Fibroblast of lung (primary cell): ENCODE measurements around the gene ST6GALNAC5. TPM values are rescaled to one million over a fixed set of nuclear protein-coding genes. Genes with fewer than 3 reads are reported as not detected.

ENCODE experiments used
- DNase-seq, 2 donors: peaks; one replicate each; pipeline versions ENCODE4 v3.0.0 to v3.0.0-alpha.2; 2010; ENCODE audit warnings: low read depth in 2 of 2
- H2AFZ ChIP-seq: 2 replicates; pipeline ENCODE4 v1.5.1; 2012; ENCODE audit warnings: low read length, control low read depth, inconsistent platforms
- H3K27ac ChIP-seq: 2 replicates; pipeline ENCODE4 v1.5.1; 2011; ENCODE audit warnings: low read length, control low read depth; ENCODE audit not compliant: insufficient read depth
- H3K27me3 ChIP-seq: 2 replicates; pipeline ENCODE4 v1.5.1; 2011; ENCODE audit warnings: mild to moderate bottlenecking, low read length; ENCODE audit not compliant: control insufficient read depth, insufficient read depth
- H3K36me3 ChIP-seq: 2 replicates; pipeline ENCODE4 v1.5.1; 2011; ENCODE audit warnings: low read length; ENCODE audit not compliant: control insufficient read depth, insufficient read depth
- H3K4me1 ChIP-seq: 2 replicates; pipeline ENCODE4 v1.5.1; 2011; ENCODE audit warnings: low read length; ENCODE audit not compliant: control insufficient read depth, insufficient read depth; ENCODE audit errors: extremely low read depth
- H3K4me2 ChIP-seq: 2 replicates; pipeline ENCODE4 v1.5.1; 2011; ENCODE audit warnings: low read length, control low read depth; ENCODE audit not compliant: insufficient read depth; ENCODE audit errors: extremely low read depth
- H3K4me3 ChIP-seq, 4 experiments: fragments of 200-600 bp in 1 of 4; sonication (generic) in 1 of 4; replicated peaks in 1 of 4; 2 replicates each; pipeline ENCODE4 v1.5.1; 2011 to 2016; ENCODE audit warnings: low read length in 4 of 4, low read depth in 3 of 4, mild to moderate bottlenecking in 3 of 4, control low read depth in 2 of 4, inconsistent platforms in 1 of 4, mixed read lengths in 1 of 4; ENCODE audit not compliant: insufficient read depth in 1 of 4; ENCODE audit errors: control extremely low read depth in 1 of 4
- H3K79me2 ChIP-seq: 2 replicates; pipeline ENCODE4 v1.5.1; 2012; ENCODE audit warnings: mild to moderate bottlenecking, low read length, inconsistent platforms; ENCODE audit not compliant: control insufficient read depth, insufficient read depth
- H3K9ac ChIP-seq: 2 replicates; pipeline ENCODE4 v1.5.1; 2011; ENCODE audit warnings: mild to moderate bottlenecking, low read length, control low read depth; ENCODE audit not compliant: insufficient read depth
- H3K9me3 ChIP-seq: 2 replicates; pipeline ENCODE4 v1.5.1; 2012; ENCODE audit warnings: low read depth, low read length; ENCODE audit not compliant: control insufficient read depth, insufficient read depth
- H4K20me1 ChIP-seq: 2 replicates; pipeline ENCODE4 v1.5.1; 2011; ENCODE audit warnings: low read length; ENCODE audit not compliant: control insufficient read depth, insufficient read depth; ENCODE audit errors: extremely low read depth
- CTCF ChIP-seq, 2 donors: IDR thresholded peaks in 1 of 2; conservative IDR thresholded peaks in 1 of 2; 1 replicate in 1 of 2; 2 replicates in 1 of 2; pipeline ENCODE4 v1.5.1; 2011 to 2012; ENCODE audit warnings: low read length in 2 of 2, control low read depth in 1 of 2, inconsistent platforms in 1 of 2, low read depth in 1 of 2, mild to moderate bottlenecking in 1 of 2
- EZH2 ChIP-seq: IDR thresholded peaks from 2 replicates; pipeline ENCODE4 v1.5.1; 2012; ENCODE audit warnings: low read length, control low read depth, mild to moderate bottlenecking; ENCODE audit errors: missing control alignments
- polyA plus RNA-seq, 2 donors: library from polyadenylated mRNA; depleted of rRNA in 1 of 2; stranded (reverse) in 1 of 2; unstranded in 1 of 2; fragments of >200 nt; gene quantifications; 2 replicates each; pipeline ENCODE4 v1.2.1, GENCODE V29; 2011 to 2012; ENCODE audit warnings: missing spikeins in 1 of 2
- total RNA-seq: library from RNA; depleted of rRNA; stranded (reverse); fragments of >200 nt; gene quantifications from 2 replicates; pipeline ENCODE4 v1.2.1, GENCODE V29; 2014

The ST6GALNAC5 gene
- total and polyA plus RNA-seq, 2 donors (not counting 1 experiment from before 2014, with no cell fraction given): 0.37 to 0.83 TPM

DNA sequence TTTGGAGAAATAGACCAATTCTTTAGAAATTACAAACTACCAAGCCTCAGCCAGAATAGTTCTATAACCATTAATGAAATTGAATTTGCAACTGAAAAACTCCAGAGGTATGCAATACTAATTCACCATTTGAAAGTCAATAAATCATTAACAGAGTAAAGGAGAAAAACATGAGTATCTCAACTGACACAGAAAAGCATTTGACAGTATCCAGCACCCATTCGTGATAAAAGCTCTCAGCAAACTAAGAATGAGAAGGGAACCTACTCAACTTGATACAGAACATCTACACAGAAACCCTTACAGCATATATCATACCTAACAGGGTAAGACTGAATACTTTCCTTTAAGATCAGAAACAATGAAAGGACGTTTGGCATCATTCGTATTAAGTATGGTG, 54.3 kb downstream of the ST6GALNAC5 start:
- H3K4me1 ChIP-seq: no peaks in the 10 kb centered on the region
- H3K9me3 ChIP-seq: no peaks in the 10 kb centered on the region
- H3K27ac ChIP-seq: no peak overlapping the region

DNA sequence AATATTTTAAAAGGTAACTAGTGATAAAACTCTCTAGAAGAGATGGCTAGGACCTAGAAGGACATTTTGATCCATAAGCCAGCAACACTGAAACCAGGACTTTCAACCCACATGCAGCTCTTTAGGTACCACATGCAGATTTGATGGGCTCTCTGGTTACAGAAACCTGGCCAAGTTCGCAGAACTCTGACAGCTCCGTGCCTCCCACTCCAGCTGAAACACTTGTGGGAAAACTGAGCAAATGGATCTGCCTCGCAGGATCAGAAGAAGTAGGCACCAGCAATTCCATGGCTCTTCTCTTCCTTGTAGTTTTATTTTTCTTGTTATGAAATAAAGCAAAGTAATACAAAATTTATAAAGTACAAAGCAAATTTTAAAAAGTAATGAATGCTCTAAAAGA, 58.5 kb downstream of the ST6GALNAC5 start:
- Histone ChIP-seq H3K4me1 (no peaks in the 10 kb centered on the region), H3K27ac (no peak overlapping the region), H3K9ac (no peak overlapping the region), H2AFZ (no peak overlapping the region), H3K4me2 (no peak overlapping the region), H3K27me3 (no peaks in the 10 kb centered on the region), H3K79me2 (no peaks in the 10 kb centered on the region), H4K20me1 (no peaks in the 10 kb centered on the region), H3K36me3 (no peaks in the 10 kb centered on the region), H3K4me3 (no peak overlapping the region), H3K9me3 (no peaks in the 10 kb centered on the region)
- no peak for DNase-seq
- TF ChIP-seq CTCF (conservative IDR thresholded peaks at IDR 0.05 in 1 of 2, IDR thresholded peaks at IDR 0.05 in 1 of 2; ENCODE audit: low read depth in 1 of 2, low read length in 2 of 2): no peak
- TF ChIP-seq EZH2: no peak

More for the DNA sequence above, 54.3 kb downstream of the ST6GALNAC5 start:
- H3K4me2 ChIP-seq: no peak overlapping the region
- H3K79me2 ChIP-seq: no peaks in the 10 kb centered on the region
- TF ChIP-seq CTCF (conservative IDR thresholded peaks at IDR 0.05 in 1 of 2, IDR thresholded peaks at IDR 0.05 in 1 of 2; ENCODE audit: low read depth in 1 of 2, low read length in 2 of 2) (no peak), EZH2 (no peak)
- no peak overlapping the region for H2AFZ ChIP-seq
- H3K9ac ChIP-seq: no peak overlapping the region
- H3K4me3 ChIP-seq: no peak overlapping the region
- H3K36me3 ChIP-seq: no peaks in the 10 kb centered on the region
- no peaks in the 10 kb centered on the region for H3K27me3 ChIP-seq
- DNase-seq: no peak
- H4K20me1 ChIP-seq: no peaks in the 10 kb centered on the region

GRCh38 chr1:76928522-76928921, 61.2 kb downstream of the ST6GALNAC5 start:
- Histone ChIP-seq H3K27me3 (no peaks in the 10 kb centered on the region), H2AFZ (no peak overlapping the region), H3K36me3 (no peaks in the 10 kb centered on the region), H3K9me3 (no peaks in the 10 kb centered on the region), H3K4me3 (no peak overlapping the region), H4K20me1 (no peaks in the 10 kb centered on the region), H3K4me1 (no peaks in the 10 kb centered on the region), H3K79me2 (no peaks in the 10 kb centered on the region), H3K27ac (no peak overlapping the region), H3K4me2 (no peak overlapping the region), H3K9ac (no peak overlapping the region)
- no peak for DNase-seq
- TF ChIP-seq EZH2: no peak
- TF ChIP-seq CTCF (conservative IDR thresholded peaks at IDR 0.05 in 1 of 2, IDR thresholded peaks at IDR 0.05 in 1 of 2; ENCODE audit: low read depth in 1 of 2, low read length in 2 of 2): no peak
